HEK293T (cell line): ENCODE measurements around the gene COL4A4.

Experiments
- ELF4 ChIP-seq: fragments of 450-650 bp; IDR thresholded peaks from 2 replicates; pipeline ENCODE4 v1.6.1; 2017; ENCODE audit warnings: antibody characterized with exemption
- SUZ12 ChIP-seq: fragments of 450-650 bp; IDR thresholded peaks from 2 replicates; pipeline ENCODE4 v1.6.1; 2016; ENCODE audit warnings: mild to moderate bottlenecking

DNA sequence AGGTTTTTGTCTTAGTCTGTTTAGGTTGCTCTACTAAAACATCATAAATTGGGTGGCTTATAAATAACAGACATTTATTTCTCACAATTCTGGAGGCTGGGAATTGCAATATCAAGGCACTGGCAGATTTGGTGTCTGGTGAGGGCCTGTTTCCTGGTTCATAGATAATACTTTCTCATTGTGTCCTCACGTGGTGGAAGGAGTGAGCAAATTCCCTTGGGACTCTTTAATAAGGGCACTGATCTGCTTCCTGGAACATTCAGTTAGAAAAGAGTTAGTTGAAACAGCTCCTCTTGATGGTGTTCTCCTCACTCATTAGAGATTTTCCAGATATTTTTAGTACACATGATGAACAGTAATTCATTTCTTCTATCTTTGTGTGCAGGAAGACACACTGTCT, 22.7 kb upstream of the COL4A4 start:
- no peak for TF ChIP-seq SUZ12
- TF ChIP-seq ELF4: no peak
